GM12891 (cell line): ENCODE data around the gene TCTA.

Experiments
- POLR2A ChIP-seq: IDR thresholded peaks from 2 replicates; pipeline ENCODE4 v1.6.1; 2011; ENCODE audit warnings: low read depth, low read length, control low read depth
- SPI1 ChIP-seq: IDR thresholded peaks from 2 replicates; pipeline ENCODE4 v1.6.1; 2011; ENCODE audit warnings: low read depth, low read length, control low read depth

GRCh38 chr3:49453621-49454020, 41.4 kb downstream of the TCTA start:
- TF ChIP-seq SPI1 (no peak), POLR2A (no peak)
